ENCODE measurements around the gene CXorf38.

CXorf38 gene

GRCh38 chrX:40637687-40638086 is 9.7 kb downstream of the CXorf38 start:
- TF ChIP-seq CTCF (IDR thresholded peaks at IDR 0.05; ENCODE audit: extremely low read depth, insufficient read depth, missing control alignments), result no peak
- in situ Hi-C loops (cut with MboI; ENCODE audit: low pct_unique_long_range_greater_than_20kb, low sequenced_read_pairs, unreplicated experiment), result no loop called here

GRCh38 chrX:40632199-40632598 is 15.2 kb downstream of the CXorf38 start:
- no peak for TF ChIP-seq CTCF (IDR thresholded peaks at IDR 0.05; ENCODE audit: extremely low read depth, insufficient read depth, missing control alignments)
- in situ Hi-C loops (cut with MboI; ENCODE audit: low pct_unique_long_range_greater_than_20kb, low sequenced_read_pairs, unreplicated experiment), result no loop called here
- DNase-seq (ENCODE audit: low spot score), result no peak

More at GRCh38 chrX:40637687-40638086, 9.7 kb downstream of the CXorf38 start:
- no peak for DNase-seq (ENCODE audit: low spot score)

DNA sequence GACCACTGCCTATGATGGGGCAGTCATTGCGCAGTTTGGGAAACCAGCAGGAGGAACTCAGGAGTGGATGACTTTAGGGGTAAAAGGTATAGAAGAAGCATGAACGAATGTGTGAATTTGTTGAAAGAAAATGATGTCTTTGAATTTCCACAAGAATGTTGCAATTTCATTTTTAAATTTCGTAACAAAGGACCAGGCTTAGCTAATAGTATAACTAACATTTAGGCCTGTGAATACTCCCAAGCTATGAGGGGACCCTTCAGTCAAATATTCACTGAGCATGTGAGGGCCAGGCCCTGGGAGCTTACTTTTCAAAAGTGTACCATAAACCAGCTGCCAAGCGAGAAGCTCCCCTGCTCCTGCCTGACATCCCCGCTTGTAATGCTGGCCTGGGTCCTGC is 18.9 kb downstream of the CXorf38 start:
- in situ Hi-C loops (cut with MboI; ENCODE audit: low pct_unique_long_range_greater_than_20kb, low sequenced_read_pairs, unreplicated experiment), result no loop called here
- TF ChIP-seq CTCF (IDR thresholded peaks at IDR 0.05; ENCODE audit: extremely low read depth, insufficient read depth, missing control alignments), result no peak
- DNase-seq (ENCODE audit: low spot score), result no peak

- no peak for DNase-seq (ENCODE audit: low spot score)
- in situ Hi-C loops (cut with MboI; ENCODE audit: low pct_unique_long_range_greater_than_20kb, low sequenced_read_pairs, unreplicated experiment), result no loop called here
- TF ChIP-seq CTCF (IDR thresholded peaks at IDR 0.05; ENCODE audit: extremely low read depth, insufficient read depth, missing control alignments), result no peak
These were observed 22.1 kb downstream of the CXorf38 start for GRCh38 chrX:40625294-40625693.

- in situ Hi-C loops (cut with MboI; ENCODE audit: low pct_unique_long_range_greater_than_20kb, low sequenced_read_pairs, unreplicated experiment), result no loop called here
- no peak for DNase-seq (ENCODE audit: low spot score)
- no peak for TF ChIP-seq CTCF (IDR thresholded peaks at IDR 0.05; ENCODE audit: extremely low read depth, insufficient read depth, missing control alignments)
These were observed 23.7 kb downstream of the CXorf38 start for GRCh38 chrX:40623665-40624064.

GRCh38 chrX:40623139-40623536 is 24.2 kb downstream of the CXorf38 start, which contains the start of gene MPC1L:
Gene MPC1L (plus strand): TSS chrX:40623428. CDS start chrX:40623566, 138 bp downstream.
- no peak for TF ChIP-seq CTCF (IDR thresholded peaks at IDR 0.05; ENCODE audit: extremely low read depth, insufficient read depth, missing control alignments)
- in situ Hi-C loops (cut with MboI; ENCODE audit: low pct_unique_long_range_greater_than_20kb, low sequenced_read_pairs, unreplicated experiment), result no loop called here
- DNase-seq (ENCODE audit: low spot score), result no peak

Measured in GM13977 (cell line).